HG03196 (cell line): ENCODE data around the gene ACTN1.
"Not testable (repeated sequence)": the region's sequence is repeated elsewhere in the genome, so short reads cannot be mapped to it uniquely, and the experiment has no call there.

Experiments used
- ATAC-seq: cut with Tn5 transposase; IDR thresholded peaks from one replicate; pipeline ENCODE4 v1.9.1; 2021; ENCODE audit not compliant: unreplicated experiment

ACTN1 gene

DNA sequence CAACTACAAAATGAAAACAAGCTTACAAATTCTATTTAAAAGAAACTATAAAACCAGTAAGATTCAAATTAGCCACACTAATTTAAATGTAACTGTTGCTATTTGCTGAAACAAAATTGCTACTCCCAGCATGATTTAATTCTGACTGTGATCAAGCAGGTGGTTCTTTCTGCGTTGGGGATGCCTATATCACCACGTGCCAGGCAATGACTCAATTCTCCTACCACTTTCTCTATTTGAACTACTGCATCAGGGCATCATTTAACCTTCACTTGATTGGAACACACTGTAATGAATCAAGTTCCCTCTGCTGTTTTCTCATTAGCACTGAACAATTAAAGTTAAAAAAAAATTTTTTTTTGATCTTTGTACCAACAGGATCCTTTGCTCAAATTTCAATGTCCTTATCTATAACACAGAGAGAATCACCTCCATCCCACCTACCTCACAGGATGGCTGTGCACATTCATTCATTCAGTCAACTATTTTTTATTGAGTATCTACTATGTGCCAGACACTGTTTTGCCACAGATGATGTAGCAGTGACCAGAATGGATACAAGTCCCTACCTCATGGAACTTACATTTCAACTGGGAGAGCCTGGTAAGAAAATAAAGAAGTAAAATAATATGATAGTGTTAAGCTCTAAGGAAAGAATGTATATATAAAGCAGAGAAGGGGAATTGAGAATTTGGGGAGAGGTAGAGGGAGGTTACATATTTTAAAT, 8.0 kb upstream of the ACTN1 start:
- ATAC-seq, result no peak

DNA sequence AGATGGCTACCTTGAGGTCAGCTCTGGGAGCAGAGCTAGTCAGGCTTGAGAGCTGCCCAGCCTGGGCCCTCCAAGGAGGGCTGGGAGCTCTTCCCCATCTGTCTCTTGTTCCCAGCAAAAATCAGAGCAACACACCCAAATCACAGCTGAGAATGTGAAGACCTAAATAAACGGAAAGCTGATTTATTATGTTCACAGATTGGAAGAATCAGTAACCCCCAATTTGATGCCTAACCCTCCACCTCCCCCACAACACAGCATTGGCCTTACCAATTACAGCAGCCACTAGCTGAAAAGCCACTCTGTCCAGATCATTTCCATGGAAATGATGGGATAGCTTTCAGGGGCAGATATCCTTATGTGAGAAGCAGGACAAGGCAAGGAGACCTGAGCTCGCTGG, 7.1 kb upstream of the ACTN1 start:
- ATAC-seq, result no peak

DNA sequence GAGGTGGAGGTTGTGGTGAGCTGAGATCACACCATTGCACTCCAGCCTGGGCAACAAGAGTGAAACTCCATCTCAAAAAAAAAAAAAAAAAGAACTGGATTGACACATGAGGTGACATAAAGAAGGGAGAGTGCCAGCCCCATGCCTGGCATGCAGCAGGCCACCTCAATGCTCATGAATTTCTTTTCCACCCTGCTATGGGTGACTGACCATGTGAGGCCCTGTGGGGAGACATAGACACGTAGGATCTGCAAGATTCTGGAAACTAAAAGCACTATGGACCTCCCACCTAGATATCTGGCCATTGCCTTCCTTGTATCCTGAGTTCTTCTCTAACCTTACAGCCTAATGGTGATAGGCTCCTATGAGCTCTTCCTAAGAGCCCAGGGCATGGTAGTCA, 5.6 kb upstream of the ACTN1 start:
- ATAC-seq, result no peak

DNA sequence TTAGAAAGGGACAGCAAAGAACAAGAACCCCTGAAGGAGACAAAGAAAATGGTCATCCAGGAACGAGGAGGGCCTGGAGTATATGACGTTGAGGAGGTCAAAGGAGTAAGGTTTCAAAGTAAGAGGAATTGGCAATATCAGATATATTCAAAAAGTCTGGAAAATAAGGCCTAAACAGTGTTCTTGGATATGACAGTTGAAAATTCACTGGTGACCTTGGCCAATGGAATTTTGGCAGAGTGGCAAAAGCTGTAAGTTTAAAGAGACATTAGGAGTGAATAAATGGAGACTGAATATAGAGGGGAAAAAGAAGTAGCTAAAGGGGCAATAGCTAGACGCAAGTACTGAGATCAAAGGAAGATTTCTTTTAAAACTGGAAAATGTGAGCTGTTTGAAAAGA, 4.1 kb upstream of the ACTN1 start:
- no peak for ATAC-seq

DNA sequence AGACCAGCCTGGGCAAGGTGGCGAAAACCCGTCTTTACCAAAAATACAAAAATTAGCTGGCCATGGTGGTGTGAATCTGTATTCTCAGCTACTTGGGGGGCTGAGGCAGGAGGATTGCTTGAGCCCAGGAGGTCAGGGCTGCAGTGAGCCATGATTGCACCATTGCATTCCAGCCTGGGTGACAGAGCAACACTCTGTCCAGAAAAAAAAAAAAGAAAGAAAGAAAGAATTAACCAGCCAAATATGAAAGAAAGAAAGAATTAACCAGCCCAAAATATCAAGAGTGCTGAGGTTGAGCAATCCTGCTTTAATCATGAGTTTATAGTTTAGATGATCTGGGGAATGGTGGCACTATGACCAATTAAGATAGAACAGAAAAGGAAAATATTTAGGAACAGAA, 3.5 kb upstream of the ACTN1 start:
- no peak for ATAC-seq

DNA sequence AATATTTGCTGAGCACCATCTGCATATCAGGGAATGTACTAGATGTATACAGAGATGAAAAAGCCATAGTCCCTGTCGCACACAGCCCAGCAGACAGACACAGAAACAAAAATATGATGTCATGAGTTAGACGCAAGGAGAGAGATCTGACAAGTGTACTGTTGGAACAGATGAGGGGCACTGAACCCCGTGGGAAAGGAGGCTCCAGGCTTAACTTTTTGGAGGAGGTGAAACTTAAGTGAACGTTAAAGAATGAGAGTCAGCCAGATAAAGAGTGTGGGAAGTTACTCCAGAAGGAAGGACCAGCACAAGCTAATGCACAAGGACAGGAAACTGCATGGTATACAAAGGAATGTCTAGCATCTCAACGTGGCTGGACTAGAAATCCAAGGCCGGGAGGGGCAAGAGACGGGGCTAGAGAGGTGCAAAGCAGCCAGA, 2.5 kb upstream of the ACTN1 start:
- ATAC-seq, result no peak

DNA sequence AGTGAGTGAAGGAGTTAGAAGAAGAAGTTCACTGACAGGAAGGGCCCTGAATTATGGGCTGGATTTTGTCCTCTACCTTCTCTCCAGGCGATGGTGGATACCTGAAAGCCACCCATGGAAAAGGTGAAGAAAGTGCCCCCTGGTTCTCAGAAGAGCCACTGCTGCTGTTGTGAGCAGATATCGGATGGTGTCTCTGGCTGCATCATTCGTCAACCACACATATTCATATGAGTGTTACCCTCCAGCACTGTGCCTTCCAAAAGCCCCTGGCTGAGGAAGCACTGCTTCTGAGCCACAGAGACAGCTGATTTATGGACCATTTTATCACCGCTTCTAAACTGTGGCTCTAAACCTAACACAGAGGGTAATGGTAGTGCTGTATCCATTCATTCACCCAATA, 2.0 kb upstream of the ACTN1 start:
- no peak for ATAC-seq

DNA sequence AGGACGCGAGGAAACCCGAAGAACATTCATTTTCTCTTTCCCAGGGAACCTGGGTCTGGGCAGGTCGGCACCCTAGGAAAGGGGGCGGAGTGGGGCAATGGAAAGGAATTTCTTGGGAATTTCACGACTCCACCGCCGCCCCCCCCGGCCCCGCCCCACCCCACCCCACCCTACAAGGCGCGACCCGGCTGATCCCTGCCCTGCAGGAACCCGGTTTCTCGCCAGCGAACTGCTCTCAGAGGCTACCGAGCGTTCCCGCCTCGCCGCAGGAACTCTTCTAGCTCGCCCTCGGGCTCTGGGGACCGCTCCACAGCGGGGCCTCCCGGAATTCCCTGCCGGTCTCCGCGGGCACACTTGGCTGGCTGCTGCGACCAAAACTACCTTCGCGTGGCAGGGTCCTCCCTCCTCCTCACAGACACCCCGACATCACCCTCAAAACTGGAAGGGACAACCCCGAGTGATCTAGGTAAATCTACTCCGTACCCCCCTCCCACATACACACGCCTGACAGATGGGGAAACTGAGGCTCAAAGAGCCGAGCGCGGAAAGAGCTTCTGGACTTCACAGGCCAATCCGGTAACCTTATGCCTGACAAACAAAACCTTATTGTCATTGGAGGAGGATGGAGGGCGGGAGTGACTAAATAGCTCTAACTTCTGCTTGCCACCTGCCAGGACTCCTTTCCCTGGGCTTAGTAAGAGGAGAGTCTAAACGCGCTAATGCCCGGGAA, 785 bp upstream of the ACTN1 start:
- no peak for ATAC-seq

DNA sequence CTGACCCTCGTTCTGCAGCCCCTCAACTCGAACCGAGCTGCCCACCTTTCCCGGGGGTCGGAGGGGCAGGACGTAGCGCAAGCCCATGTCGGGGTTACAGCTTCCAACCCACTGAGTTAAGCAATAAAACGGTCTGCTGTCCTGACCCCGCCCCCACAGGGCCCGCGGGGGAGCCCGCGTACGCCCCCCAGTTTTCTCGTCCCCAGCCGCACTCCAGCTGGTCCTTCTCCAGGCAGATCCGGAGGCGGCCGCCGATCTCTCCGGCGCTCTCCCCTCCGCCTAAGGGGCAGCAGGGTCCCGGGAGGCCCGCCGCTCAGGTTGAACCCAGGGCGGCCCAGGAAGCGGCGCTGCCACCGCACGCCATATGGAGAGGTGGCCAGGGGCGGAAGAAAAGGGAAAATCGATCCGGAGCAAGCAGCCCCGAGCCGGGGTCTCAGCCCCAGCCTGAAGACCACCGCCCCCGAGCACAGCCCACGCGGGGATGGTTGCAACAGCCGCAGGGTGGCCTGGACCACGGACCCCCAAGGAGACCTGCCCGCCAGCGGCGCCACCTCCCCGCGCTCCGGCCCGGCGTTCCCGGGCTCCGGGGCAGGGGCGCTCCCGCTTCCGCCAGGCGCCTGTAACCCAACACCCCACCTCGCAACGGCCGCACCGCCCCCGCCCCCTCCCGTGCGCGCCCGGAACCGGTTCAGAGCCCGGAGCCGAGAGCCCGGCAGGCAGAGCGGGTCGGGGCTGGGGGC, 760 bp downstream of the ACTN1 start:
- no peak for ATAC-seq

DNA sequence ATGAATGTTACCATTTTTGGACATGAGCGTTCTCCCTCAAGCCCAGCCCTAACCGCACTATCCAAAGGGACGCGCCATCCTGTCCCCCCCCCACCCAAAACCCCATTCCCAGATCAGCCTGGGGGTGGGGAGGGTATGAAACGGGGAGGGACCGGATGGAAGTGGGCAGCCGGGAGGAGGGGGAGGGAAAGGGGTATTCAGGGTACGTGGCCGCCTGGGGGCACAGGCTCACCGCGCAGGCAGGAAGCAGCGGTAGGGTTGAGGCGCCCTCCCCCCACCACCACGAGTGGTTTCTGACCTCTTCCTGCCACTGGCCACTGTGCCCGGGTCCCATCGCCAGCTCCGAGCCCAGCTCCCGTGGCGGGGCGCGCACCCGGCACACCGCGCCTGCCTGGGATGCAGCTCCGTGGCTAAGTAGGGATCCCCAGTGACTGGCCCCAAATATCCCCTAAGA, 1.4 kb downstream of the ACTN1 start:
- ATAC-seq, result no peak

DNA sequence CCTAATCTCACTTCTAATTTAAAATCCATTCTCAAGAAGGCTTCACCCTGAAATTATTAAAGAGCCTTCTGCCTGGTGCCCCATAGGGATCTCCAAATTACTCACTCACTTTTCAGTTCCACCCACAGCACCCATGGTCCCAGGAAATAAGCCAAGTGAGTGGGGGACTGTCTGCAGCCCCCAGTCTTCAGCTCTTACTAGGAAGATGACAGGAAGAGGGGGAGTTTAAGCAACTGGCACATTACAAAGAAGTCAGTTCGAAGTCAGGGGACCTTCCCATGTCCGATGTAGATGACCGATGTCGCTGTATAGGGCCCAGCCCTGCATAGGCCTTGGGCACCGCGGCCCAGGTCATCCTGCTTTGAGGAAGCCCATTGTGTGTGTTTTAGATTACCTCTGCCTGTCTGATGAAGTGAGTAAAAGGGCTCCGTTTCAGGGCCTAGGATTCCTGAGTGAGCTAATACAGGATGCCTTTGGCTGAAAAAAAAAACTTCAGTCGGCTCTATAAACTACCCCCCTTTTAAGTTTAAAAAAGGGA, 1.9 kb downstream of the ACTN1 start:
- ATAC-seq, result no peak

DNA sequence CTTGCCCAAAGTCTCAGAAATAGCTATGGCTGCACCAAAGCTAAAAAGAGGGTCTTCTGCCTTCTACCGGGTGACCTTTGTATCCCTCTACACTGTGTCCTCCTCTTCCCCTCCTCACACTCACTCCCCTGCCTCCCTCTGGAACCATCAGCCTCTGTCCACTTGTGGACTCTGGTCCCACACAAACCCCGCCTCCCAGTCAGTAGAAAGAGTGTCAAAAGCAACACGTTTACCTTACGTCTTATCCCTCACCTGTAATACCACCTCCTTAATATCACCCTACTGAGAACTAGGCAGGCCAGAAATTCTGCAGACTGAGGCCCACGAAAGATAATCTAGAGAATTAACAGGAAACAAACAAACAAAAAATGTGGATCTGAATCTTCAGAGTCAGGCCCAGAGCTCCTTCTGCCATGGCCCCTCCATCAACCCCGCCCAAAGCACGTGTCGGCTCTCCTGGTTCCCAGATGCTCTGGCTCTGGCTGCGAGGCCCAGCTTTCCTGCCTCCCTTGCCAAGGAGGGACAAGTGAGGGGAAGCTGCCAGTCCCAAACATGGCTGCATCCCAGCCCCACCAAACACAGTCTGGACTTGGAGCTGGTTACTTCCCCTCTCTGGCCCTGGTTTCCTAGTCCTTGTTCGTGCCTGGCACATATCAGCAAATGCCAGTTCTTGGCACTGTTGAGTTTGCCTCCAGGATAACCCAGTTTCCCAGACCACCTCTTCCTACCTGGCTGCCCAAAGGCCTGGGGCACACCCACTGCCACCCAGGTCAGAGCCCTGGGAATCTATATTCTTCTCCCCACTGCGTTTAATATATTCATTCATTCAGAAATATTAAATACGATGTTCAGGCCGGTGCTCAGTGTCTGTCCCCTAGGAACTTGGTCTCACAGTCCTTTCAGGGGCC, 2.7 kb downstream of the ACTN1 start:
- no peak for ATAC-seq

DNA sequence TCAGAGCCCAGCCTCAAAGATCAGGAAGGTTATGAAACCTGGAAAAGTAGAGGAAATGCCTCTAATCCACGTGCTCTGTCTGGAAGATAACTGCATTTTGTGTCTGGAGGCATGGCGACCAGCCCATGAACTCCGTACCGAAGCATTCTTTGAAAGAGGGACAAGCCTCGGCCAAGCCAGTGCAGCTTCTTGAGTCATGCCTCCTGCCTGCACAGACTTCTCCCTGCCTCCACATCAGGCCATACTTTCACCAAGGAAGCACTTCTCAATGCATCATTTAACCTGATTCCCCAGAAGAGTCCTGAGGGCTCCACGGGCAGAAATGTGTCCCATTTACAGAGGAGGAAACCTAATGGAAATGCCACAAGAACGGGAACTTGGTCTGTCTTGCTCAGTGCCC, 3.4 kb downstream of the ACTN1 start:
- ATAC-seq, result no peak

DNA sequence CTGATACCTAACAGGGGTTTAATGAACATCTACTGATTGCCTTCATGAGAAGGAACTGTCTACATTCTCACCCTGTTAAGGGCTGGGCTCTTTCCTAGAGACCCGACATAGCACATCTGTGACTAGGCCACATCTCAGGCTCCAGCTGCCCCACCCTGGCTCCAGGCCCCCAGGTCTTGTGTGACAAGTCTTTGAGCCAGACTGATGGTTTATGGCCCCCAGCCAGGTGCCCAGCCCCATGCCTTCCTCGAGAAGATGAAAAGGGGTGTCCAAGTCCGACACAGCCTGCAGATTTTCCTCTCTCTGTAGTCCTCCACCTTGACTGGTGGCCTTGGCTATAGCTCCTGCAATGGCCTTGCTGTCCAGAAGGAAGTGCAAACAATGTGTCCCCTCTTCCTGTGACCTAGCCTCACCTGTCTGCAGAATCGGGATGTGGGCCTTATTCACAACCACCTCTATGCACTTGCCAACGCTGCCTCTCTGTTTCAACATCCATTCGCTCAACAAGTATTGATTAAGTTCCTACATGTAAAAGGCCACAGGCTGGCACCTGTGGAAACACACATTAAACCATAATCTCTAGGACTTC, 4.2 kb downstream of the ACTN1 start:
- no peak for ATAC-seq

DNA sequence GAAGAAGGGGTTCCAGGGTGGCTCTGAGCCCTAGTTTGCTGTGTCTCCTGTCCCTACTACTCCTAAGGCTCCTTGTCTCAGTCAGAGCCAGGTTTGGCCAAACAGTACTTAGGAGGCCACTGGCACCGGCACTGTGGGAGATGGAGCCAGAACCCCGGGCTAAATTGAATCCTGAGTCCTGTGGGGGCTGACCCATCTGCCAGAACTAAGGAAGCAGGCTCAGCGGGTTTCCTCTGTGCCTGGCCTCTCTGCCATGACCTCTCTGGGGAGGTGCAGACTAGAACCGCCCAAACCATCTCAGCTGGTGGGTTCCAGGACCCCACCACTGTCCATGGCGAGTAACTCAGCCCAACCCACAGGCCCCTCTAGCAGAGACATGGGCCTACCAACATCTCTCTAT, 5.5 kb downstream of the ACTN1 start:
- no peak for ATAC-seq

DNA sequence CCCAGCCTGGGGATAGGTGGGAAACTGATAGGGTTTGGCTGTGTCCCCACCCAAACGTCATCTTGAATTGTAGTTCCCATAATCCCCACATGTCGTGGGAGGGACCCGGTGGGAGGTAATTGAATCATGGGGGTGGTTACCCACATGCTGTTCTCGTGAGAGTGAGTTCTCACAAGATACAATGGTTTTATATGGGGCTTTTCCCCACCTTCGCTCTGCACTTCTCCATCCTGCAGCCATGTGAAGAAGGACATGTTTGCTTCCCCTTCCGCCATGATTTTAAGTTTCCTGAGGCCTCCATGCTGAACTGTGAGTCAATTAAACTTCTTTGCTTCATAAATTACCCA, 5.9 kb downstream of the ACTN1 start:
- not testable (repeated sequence) for ATAC-seq

DNA sequence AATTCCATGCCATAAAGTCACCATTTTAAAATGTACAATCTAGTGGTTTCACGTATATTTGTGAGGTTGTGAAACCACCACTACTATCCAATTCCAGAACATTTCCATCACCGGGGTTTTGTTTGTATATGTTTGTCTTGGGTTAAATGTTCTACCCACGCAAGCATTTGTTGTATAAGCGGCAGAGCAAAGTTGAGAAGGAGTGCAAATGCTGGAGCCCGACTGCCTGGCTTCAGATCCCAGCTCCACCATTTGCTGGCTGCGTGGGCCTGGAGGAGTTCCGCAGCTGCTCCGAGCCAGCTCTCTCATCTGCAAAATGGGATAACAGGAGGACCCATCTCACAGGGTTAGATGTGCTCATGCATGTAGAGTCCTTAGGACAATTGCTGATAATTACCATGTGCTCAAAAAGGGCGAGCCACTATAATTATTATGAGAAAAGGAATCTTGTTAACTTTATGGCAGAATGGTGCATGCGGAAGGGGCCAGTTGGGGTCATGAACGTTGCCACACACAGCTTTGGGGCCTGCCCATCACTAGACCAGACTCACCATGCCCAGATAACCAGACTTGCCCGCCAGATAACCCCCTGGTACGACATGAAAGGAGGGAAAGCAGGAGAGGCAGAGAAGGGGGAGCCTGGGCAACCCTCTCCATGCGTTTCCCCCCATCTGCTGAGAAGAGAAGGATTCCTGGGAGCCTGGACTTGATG, 6.4 kb downstream of the ACTN1 start:
- ATAC-seq, result no peak

DNA sequence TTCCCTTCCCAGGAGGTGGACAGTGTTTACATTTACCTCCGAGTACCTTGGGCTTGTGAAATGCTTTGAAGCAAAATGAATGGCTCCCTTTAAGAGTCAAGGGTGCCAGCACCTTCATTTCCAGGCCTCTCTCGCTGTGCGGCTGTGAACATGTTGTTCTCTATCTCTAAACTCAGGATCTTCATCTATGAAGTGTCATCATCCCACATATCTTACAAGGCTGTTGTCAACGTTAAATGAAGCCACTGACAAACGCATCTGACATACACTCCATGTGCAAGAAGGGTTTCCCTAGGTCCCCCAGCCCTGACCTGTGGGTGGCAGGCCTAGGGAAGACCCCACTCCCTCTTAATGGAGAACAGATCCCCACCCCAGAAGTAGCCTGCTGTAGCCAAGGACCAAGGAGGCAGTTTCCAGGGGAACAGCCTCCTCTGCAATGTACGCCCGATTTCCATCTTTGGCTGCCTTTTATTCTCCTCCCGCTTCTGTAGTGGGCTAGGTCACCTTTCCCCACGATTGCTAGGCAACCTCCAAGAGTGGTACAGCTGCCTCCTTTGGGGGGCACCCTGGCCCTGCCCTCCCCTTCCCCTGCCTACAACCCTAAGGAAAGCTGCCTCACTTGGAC, 7.6 kb downstream of the ACTN1 start:
- no peak for ATAC-seq

DNA sequence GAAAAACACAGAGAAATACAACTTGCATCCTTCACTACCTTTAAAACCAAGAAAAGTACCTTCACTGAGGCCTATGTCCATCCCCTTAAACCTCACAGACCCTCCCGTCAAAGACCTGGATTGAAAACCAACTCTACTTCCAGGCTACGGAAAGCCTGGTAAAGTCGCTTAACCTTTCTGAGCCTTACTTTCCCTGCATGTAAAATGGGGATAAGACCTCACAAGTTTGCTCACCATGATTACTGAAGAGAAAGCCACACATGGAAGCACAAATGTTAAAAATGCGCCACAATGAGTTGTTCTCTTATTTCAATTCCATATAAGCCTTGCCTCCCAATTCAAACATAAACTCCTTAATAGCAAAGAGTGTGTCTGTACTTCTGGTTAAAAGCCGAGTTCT, 8.4 kb downstream of the ACTN1 start:
- no peak for ATAC-seq
